ENCODE data around the gene BMP8A.

Gene BMP8A

GRCh38 chr1:39572379-39573096, 81.1 kb downstream of the BMP8A start:
- ATAC-seq = peak; percentile 76 to 83

GRCh38 chr1:39573097-39573465, 81.6 kb downstream of the BMP8A start:
- ATAC-seq = no peak

GRCh38 chr1:39573736-39574624, 82.5 kb downstream of the BMP8A start:
- no peak for ATAC-seq

- ATAC-seq = no peak
Observed at GRCh38 chr1:39574646-39575045, 83.2 kb downstream of the BMP8A start.

All from activated CD4-positive, CD25-positive, alpha-beta regulatory T cell treated with anti-CD3 and anti-CD28 coated beads, Interleukin-2, amount 50 U/mL, for 24 hours (primary cell).